Pons (tissue), 1 donor: ENCODE data around the gene ATXN7L3.
A peak's percentile ranks its signal among the peaks of the same experiment; 100 is the strongest.

Experiments used
- DNase-seq: peaks from one replicate; pipeline ENCODE4 v3.0.0-alpha.2; 2016; ENCODE audit warnings: low spot score

The ATXN7L3 gene

DNA sequence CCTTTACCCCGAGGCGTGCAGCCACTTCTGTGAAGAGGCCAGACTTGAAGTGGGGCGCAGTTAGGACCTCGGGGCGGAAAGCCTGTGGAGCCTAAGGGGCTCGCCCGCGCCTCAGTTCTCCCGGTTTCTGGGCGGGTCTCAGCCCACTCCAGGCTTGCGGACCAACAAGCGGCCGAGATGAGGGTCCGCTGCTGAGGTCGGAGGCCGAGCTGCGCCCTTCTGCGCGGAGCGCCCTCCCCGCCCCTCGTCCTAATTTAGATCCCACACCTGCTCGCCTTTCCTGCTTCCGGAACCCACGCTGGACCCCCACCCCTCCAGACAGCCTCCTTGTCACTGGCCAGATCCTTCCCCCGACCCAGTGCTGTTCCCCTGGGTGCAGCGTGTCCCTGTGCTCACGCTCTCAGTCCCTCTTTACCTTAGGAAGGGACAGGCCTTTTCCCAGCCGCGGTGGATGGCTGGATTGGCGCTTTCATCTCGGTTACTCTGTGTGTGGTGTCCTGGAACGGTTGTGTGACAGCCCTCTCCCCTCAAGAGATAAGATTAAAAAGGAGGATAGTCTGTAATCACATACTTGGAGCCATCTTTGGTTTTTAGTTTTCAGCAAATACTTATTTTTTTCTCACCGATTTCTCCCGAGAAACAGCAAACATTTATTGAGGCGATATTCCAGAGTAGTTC is 933 bp upstream of the ATXN7L3 start:
- no peak for DNase-seq

DNA sequence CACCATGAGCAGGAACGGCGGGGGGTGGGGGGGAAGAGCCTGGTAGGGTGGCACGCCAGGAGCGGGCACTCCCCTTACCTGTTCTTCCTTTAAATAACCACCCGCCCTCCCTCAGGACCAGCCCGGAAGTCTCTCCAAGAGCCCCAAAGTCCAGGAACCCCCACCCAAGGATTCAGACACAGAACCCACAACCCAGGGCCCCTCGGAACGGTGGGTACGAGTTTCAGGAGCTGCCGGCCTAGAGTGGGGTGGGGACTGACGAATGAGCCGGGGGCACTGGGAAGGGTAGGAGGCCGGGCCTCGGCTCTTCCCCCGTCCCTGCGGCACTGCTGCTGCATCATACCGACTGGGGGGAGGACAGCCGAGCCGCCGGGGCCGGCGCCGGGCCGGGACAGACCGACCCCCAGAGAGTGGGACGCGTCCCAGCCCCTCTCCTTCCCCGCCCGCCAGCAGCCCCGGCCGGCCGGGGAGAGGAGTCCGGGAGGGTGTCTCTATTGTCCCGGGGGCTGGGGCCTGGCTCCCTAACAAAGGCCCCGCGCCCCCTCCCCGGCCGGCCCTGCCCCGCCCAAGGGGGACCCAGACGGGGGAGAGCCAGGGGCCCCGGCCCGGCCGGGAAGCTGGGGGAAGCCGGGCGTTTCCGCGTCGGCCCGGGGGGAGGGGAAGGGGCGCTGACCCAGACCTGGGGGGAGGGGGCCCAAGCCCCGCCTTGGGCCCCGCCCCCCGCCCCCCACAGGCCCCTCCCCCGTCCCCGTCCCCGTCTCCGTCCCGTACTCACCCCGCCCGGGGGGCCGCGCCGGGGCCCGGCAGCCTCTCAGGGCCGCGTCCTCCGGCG is 747 bp downstream of the ATXN7L3 start:
- no peak for DNase-seq

DNA sequence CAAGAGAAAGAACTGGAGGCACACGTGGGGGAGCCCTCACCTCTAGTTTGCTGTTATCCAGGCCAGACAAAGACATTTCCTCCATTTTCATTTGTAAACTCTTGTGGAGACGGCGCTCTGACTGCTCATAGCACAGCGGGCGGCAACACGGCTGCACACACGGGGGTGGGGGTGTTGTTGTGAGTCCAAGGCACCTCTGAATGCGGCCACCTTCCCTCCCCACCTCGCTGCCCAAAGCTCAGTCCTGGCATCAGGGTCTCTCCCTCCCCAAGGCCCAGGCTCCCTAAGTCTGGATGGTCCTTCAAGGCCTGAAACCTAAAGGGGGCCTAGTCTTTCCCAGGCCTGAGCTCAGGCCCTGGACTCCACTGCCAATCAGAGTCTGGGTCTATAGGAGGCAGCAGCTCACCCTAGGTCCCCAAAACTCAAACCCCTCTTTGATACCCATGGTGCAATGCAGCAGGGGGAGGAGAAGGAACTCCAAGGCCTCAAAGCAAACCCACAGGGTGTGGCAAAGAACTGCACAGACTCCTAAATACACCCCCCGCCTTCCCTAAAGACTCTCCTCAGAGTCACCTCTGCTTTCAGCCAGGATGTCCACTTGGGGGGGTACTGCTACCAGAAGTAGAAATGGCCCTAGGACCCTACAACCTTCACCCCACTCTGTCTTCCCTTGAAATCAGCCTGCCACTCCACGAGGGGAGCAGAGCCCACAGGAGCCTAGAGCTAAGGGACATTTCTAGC is 1.5 kb downstream of the ATXN7L3 start:
- no peak for DNase-seq

DNA sequence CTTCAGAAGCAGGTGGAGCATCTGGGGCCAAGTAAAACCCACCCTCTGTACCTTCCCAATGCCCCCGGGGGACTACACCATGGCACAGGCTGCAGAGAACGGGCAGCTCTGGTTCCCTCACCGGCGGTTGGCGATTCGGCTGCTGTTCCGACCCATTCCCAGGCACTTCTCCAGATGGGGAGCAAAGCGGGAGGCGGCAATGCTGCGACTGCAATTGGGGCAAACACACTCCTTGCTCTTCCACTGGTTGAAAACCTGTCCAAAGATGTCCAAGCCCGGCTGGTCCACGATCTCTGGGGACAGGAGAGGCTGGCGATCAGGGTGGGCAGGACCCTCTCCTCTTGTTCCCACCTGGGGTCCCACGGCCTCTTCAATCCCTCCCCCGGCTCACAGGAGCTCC is 2.6 kb downstream of the ATXN7L3 start:
- DNase-seq: no peak

DNA sequence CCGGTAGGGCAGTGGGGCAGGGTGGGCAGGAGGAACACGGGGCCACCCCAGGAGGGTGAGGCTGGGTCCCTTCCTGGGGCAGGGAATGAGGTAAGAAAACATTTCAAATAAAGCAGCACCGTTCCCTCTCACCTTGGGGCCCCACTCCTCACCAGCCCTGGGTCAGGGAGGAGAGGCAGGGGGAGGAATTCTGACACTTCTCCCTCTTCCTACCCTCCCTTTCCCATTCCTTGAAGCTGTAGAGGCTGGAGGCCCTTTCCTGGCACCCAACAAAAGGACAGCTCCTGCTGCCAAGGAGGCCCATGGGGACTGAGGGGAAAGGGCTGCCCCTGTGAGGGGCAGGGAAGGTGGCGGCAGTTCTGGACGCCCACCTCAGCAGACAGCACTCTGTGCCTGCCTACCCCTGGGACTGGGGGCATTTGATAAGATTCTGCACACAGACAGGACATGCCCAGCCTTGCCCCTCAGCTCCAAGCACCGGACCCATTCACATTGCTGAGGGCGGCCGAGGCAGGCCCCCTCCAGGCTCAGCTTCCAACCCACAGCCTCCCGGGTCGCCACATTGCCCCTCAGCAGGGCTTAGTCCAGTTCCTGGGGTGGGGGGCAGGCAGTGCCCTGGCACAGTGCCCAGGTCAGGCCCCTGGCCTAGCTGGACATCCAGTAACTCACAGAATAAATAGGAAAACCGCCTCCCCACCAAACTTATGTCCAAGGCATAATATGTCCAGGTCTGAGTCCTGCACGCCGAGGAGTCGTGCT is 6.2 kb downstream of the ATXN7L3 start:
- no peak for DNase-seq

DNA sequence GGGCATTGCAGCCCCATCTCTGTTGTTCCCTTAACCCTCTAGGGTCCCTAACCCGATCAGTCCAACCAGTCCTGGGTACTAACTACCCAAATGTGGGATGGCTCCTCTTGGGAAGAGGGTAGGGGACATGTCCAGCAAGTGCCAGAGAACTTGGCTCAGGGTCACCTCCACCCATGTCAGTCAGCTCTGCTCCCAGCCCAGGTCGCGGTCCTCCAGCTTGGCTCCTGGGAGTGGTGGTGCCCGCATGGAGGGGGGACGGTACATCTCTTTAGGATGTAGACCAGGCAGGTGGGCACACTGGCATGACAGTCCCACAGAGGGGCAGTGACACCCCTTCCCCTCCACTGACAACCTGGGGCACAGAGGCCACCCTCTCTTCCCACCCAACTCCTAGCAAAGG is 6.9 kb downstream of the ATXN7L3 start:
- no peak for DNase-seq

DNA sequence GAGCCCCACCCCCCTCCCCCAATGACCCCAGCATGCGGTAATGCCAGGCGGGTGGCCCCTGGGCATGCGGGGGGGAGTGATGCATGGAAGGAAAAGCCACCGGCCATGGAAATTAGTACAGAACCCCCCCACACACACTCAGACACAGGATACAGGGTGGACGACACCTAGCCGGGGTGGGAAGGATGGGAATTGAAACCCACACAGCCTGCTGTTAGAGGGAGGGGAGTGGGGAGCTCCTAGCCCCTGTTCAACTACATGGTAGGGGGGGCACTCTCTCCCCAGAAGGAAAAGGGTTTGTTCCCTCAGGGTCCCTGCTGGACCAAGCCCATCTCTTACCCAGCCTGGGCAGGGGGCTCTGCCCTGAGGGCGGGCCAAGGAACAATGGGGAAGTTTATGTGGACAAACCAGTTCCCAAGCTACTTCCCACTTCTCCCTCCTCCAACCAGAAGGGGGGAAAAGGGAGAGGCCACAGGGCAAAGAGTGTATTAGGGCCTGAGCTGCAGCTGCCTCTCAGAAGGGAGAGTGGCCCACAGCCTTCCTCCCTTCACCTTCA is 7.7 kb downstream of the ATXN7L3 start:
- no peak for DNase-seq

DNA sequence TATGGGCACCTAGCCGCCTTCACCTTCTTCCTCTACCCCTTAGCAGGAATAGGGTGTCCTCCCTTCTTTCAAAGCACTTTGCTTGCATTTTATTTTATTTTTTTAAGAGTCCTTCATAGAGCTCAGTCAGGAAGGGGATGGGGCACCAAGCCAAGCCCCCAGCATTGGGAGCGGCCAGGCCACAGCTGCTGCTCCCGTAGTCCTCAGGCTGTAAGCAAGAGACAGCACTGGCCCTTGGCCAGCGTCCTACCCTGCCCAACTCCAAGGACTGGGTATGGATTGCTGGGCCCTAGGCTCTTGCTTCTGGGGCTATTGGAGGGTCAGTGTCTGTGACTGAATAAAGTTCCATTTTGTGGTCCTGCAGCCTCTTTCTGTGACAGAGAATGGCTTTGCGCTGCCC is 8.3 kb downstream of the ATXN7L3 start:
- no peak for DNase-seq

DNA sequence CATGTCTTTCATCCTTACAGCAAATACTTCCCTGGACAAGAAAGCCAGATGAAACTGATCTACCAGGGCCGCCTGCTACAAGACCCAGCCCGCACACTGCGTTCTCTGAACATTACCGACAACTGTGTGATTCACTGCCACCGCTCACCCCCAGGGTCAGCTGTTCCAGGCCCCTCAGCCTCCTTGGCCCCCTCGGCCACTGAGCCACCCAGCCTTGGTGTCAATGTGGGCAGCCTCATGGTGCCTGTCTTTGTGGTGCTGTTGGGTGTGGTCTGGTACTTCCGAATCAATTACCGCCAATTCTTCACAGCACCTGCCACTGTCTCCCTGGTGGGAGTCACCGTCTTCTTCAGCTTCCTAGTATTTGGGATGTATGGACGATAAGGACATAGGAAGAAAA is 9.2 kb downstream of the ATXN7L3 start:
- DNase-seq: no peak

DNA sequence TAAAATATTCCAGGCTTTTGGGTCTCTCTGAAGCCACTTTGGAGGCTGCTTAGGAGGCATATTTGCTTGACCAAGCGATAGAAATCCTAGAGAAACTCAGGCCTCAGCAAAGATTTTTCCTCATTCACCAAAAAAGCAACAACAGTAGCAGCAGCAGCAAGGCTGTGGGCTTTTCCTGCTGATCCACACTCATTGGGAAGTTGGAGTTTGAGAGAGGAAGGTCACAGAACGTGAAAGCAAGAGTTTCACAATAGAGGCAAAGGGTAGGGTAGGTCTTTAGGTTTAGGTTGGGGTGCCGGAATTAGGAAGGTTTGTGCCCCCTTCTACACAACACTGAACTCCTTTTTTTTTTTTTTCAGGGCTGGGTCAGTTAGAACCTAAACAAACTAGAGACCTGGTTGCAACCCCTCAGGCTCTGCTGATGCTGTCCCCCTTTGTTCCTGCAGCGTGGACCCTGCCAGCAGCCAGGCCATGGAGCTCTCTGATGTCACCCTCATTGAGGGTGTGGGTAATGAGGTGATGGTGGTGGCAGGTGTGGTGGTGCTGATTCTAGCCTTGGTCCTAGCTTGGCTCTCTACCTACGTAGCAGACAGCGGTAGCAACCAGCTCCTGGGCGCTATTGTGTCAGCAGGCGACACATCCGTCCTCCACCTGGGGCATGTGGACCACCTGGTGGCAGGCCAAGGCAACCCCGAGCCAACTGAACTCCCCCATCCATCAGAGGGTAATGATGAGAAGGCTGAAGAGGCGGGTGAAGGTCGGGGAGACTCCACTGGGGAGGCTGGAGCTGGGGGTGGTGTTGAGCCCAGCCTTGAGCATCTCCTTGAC is 10.9 kb downstream of the ATXN7L3 start:
- DNase-seq: no peak

DNA sequence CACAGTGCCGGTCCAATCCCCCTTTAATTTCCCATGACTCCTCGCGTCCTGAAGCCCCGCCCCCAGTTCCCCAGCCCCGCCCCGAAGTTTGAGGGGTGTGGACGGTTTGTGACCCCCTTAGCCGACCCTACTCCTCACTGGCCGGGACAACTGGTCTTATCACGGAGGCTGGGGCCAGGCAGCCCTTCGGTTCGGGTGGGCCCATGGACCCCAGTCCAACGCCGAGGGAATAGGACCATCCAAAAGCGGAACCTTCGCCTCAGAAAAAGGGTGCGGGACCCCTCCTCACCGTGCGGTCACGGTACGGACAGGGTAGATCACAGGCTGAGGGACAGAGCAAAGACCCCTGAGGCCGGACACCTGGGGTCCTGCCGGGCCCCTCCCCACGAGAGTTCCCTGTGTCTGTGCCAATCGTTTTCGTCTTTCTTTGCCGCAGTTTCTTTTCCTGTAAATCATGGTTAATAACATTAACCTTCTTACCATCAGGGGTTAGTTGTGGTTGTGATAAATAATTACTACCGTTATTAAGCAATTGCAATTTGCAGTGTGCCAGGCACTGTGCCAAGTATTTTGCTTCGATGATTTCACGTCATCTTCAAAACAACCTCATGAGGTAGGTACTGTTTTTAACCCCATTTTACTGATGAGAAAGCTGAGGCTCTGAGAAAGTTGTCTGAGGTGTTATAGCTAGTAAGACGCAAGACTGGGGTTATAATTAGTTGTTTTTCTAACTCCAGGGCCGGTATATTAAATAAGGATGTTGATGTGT is 12.4 kb downstream of the ATXN7L3 start:
- no peak for DNase-seq

DNA sequence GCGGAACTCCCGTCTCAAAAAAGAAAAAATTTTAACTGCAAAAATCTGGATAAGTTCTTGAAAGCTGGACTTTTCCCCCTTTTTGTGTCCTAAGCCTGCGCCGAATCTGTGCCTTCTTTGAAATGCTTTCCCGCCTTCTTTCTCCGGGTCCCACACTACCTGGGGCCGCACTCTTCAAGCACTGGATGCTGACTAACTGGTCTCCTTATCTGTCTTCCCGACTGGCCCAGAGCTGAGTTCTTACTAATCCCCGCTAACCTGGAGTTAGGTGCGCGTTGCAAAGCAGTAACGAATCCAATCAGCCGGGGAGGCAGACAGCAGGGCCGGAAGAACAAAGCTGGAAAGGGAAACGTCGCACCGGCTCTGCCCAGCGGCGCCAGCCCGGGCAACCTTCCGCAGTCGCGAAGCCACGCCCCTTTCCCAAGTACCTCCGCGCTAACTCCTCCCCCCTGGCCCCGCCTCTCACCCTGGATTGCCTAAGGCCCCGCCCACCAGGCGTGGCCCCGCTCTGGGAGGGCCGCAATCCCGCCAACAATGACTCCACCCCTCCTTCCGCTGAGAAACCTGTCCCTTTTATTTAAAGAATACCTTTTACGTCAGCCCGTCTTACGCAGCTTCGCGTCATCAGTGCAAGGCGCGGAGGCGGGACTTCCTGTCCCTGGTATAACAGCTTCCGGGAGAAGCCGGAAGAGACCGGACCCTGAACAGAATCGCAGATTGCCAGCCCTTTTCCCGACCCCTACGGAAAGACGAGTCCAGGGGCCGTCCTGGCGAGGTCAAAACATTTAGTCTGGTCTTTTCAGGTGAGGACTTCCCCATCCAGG is 13.2 kb downstream of the ATXN7L3 start, which contains the start of gene TMUB2:
Gene TMUB2, plus strand, starts transcription at position 666 of the 824 bp plus-strand sequence. CDS start 737 bp downstream, outside the sequence.
- peak; percentile 100 for DNase-seq

DNA sequence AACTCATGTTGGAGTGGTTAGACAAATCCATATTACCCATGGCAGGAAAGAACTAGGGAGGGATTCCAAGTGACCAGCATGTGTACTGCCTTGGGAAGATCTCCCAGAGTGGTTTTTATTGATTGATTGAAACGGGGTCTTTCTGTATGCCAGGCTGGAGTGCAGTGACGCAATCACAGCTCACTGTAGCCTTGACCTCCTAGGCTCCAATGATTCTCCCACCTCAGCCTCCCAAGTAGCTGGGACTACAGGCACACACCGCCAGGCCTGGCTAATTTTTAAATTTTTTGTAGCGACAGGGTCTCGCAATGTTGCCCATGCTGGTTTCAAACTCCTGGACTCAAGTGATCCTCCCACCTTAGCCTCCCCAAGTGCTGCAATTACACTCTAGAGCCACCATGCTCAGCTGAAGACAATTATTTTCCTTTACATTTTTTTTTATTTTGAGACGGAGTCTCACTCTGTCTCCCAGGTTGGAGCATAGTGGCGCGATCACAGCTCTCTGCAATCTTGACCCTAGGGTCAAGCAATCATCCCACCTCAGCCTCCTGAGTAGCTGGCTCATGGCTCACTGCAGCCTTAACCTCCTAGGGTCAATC is 15.4 kb downstream of the ATXN7L3 start:
- DNase-seq: no peak

DNA sequence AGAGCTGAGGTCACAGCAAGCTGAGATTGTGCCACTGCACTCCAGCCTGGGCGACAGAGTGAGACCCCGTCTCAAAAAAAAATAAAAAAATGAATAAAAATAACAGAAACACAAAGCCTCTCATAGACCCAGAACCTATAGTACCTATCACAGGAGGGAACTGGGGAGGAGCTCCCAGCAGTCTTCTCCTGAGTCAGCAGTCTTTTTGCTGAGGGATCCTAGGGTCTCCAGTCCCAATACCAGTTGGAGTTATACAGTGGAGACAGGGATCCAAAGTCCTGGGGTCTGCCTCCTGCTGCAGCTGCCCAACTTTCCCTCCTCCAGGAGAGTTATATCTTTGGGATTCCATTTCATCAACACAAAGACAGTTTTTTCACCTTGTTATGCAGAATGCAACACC is 16.7 kb downstream of the ATXN7L3 start:
- DNase-seq: no peak

DNA sequence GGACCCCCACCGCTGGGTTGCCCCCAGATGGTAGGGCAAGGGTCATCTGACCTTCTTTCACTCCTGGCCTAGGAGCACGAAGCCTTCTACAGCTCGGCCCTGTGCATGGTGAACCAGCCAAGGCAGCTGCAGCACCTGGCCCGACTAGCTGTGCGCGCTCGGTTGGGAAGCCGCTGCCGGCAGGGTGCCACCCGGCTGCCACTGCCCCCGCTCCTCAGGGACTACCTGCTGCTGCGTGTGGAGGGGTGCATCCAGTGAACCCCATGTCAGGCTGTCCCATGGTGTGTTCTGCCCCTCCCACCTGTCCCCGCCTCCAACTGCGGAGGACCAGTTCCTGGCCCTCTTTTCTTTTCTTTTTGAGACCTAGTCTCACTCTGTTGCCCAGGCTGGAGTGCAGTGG is 21.6 kb downstream of the ATXN7L3 start:
- no peak for DNase-seq

DNA sequence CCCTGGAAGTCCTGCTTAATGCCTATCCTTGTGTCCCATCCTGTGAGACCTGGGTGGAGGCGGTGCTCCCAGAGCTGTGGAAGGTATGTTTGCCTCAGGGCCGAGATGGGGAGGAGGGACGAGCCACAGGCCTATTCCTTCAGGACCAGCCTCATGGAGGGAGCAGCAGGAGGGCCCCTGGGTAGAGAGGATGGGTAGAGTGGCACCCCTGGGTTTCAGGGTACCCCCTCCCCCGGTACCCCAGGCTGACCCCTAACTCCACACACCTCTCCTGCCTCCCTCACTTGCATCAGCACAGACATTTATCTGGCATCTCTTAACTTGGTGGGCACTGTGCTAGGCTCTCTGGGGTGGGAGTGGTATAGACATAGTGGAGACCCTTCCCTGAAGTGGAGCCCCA is 22.0 kb downstream of the ATXN7L3 start:
- DNase-seq: no peak

DNA sequence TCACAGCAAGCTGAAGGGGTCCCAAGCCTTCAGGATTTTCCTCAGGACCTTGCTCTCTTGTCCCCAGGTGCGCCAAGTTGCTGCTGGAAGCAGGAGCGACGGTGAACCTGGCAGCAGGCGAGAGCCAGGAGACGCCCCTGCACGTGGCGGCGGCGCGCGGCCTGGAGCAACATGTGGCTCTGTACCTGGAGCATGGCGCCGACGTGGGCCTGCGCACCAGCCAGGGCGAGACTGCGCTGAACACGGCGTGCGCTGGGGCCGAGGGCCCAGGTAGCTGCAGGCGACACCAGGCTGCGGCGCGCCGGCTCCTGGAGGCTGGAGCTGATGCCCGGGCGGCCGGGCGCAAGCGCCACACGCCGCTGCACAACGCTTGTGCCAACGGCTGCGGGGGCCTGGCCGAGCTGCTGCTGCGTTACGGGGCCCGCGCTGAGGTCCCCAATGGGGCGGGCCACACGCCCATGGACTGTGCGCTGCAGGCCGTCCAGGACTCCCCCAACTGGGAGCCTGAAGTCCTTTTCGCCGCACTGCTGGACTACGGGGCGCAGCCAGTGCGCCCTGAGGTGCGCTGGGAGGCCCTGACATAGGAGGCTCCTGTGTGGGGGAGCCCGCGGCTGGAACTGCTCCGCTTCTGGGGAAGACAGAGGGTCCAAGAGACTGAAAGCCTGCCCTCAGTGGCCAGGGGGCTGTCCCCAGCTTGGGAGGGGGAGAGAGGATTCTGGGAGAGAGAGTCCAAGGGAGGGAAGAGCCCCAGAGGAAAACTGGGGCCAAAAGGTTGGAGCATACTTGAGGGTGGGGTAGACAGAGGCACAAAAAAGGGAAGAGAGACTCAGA is 22.8 kb downstream of the ATXN7L3 start:
- DNase-seq: no peak

DNA sequence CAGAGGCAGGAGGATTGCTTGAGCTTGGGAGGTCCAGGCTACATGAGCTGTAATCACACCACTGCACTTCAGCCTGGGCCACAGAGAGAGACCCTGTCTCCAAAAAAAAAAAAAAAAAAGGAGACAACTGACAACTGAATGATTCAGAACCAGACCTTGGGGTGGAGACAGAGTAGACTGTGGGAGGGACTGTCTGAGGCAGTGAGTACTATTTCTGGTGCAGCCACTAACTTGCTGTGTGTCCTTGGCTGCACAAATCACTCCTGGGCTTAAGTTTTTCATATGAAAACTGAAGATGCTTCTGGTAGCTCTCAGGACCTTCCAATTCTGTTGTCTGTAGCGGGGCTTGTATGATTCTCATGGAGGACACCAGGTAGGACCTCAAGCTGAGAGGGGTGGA is 23.4 kb downstream of the ATXN7L3 start:
- no peak for DNase-seq
